SIG-M5 (cell line): ENCODE measurements around the gene LIMS2.

Experiments
- DNase-seq: peaks from one replicate; lab custom pipeline; 2025; lab: John Stamatoyannopoulos, UW

The LIMS2 gene

DNA sequence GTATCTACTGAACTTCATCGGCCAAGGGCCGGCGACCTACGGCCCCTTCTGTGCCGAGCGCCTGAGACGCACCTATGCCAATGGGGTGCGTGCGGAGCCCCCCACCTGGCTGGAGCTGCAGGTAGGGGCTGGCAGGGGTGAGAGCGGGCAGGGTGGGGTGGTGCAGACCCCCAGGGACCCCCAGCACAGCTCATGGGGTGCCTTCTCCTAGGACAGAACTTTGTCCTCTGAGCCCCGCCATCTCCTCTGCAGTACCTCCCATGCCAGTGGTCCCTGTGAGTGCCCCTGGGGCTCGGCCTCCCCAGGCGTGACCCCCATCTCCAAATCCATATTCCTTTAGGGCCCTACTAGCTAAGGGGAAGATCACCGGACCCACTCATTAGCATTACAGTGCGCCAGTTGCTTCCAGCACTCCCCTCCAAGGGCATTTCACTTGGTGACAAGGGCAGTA lies 53.3 kb downstream of the LIMS2 start:
- no peak for DNase-seq

DNA sequence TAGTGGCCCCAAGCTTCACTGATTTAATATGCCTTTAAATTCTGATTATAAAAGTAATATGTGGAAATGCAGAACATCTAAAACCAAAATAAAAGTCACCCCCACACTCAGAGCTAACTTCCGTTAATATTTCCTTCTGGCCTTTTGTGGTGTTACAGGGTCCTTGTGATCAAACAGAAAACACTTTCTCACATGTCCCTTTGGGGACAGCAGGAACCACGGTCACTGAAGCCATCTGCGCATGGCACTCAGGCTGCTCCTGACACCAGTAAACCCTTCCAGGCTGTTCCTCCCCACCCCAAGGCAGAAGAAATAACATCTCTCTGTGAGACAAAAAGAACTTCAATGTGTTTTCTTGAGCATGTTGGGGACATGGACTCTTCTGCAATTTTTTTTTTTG lies 54.5 kb downstream of the LIMS2 start:
- DNase-seq: no peak

DNA sequence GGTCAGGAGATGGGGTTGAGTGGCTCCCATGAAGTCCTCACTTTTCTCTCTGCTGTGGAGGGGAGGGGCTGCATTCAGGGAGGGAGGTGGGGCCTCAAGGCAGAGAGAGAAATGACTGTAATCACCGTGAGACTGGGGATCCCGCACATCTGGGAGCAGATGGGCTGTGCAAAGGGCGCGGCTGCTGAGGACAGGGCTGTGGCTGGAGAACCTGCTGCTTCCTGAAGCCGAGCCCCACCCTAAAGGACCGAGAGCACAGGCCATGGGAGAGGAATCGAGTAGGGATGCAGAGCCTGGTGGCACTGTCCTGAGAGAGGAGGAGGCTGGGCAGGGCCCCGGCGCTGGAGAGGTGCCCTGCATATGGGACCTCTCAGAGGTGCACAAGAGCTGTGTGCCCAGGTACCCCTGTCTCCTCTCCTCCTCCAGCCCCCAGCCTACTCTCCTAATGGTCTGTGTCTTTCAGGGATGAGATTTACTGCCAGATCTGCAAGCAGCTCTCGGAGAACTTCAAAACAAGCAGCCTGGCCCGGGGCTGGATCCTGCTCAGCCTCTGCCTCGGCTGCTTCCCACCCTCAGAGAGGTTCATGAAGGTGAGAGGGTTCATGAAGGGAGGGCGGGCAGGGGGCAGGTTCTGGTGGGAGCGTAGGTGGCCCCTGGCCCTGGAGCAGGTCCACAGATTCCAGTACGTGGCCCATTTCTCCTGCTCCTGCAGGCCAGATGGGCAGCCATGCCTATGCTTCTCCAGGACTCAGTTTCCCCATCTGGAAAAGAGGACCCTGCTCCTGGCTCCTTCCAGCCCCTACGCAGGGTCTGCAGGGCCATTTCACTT lies 55.2 kb downstream of the LIMS2 start:
- DNase-seq: no peak

DNA sequence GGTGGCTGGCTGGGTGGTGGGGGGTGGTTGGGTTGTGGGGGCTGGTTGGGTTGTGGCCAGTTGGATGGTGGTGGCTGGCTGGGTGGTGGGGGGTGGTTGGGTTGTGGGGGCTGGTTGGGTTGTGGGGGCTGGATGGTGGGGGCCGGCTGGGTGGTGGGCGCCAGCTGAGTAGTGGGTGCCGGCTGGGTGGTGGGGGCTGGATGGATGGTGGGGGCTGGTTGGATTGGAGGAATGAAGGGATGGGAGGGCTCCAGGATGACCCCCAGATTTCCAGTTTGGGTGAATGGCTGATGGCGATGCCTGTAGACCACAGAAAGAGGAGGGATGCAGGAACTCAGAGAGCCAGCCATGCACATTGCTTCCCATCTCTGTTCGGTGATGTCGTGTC lies 56.1 kb downstream of the LIMS2 start:
- DNase-seq: no peak

DNA sequence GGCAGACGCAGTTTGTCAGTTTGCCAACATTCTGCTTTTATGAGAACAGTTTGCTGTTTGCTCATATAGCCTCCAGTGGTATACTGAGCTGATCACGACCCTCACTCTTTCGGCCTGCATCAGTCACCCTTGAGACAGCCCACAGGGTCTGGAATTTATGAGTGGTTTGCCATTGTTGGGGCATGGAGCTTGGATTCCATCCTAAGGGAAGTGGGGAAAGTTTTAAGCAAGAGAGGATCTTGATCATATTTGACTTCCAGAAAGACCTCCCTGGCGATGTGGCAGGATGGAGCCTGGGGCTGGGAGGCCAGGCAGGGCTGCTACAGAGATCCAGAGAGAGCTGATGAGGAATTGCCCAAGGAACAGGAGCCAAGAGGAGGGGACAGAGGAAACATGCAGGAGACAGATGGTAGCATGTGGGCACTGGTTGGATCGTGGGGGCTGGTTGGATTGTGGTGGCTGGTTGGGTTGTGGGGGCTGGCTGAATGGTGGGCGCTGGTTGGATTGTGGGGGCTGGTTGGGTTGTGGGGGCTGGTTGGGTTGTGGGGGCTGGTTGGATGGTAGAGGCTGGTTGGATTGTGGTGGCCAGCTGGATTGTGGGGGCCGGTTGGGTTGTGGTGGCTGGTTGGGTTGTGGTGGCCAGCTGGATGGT lies 56.7 kb downstream of the LIMS2 start:
- no peak for DNase-seq

DNA sequence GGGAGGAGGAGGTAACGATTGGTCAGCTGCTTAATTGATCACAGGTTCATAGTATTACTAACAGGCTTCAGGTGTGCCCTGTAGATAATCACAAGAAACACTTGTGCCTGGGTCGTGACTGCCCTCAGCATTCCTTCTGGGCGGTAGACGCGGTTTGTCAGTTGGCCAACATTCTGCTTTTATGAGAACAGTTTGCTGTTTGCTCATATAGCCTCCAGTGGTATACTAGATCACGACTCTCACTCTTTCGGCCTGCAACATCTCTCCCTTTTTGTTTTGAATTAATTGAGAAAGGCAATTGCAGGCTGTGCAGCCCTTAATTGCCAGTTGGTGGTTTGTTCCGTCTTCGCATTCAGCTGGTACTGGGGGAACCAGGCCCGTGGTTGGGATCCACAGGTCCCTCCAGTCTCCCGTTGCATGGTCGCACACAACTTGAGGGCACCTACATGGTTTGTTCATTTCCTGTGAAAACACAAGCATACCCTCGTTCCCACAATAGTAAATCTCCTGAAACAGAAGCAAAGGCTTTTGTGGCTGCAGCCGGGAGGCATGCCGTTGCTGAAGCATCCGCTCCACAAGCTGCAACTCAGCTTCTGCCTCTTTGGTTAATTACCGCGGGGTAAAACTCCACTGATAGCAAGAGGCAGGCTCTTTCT lies 59.7 kb downstream of the LIMS2 start:
- no peak for DNase-seq

DNA sequence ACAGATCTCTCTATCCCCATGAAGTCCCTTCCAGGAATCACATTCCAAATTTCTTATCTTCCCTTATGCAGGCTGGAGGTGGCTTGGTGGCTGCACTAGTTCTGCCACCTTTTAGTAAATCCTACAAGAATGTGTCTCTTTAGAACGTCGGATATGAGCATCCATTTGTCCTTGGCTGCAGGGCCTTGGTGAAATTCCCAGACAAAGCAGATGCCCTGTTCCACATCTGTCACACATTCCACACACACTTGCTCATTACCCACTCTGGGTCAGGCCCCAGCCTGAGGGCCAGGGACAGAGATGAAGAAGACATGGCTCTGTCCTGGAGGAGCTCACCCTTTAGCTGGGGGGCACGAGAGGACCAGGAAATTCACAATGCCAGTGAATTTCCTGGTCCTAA lies 60.6 kb downstream of the LIMS2 start:
- no peak for DNase-seq

DNA sequence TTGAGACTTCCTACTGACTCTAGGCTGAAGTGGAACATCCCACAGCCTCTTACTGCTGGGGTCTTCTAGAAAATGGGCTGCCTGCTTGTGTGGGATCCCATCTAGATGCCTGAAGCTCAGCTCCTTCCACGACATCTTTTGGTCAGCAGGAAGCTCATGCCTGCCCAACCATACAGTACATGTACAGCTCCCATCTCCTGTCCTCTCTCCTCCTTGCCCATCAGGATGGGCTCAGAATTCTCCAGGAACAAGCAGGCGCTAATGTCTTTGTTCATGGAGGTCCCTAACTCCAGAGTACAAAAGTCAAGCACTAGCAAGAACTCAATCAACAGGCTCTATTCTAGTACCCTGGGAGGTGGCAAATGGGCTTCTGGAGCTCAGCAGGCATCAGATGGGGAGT lies 61.1 kb downstream of the LIMS2 start:
- DNase-seq: no peak

DNA sequence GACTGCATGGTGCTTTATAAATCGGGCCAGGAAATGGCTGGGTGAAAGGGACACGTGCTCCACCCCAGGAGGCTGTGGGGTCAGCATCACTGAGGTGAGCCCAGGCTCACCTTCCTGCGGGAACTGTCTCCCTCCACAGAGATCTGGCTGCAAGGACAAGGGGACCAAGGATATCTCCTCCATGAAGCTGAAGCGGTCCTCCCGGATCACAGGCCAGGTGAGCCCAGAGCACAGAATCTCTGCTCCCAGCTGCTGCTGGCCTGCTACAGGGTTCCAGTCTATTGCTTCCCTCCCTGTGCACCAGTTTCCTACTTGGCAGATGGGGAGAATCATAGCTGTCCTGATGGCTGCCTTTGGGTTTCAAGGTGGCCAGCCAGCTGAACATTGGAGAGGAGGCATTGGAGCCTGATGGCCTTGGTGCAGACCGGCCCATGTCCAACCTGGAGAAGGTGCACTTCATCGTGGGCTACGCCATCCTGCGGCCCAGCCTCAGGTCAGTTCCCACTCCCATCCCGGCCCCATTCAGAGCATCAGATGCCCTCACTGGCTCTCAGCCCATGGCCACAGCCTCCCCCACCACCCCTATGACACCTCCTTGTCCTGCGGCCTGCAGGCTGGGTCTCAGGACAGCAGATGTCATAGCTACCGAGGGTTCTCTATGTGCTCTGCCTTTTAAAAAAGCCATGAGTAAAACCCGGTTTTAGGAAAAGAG lies 63.1 kb downstream of the LIMS2 start:
- DNase-seq: no peak

DNA sequence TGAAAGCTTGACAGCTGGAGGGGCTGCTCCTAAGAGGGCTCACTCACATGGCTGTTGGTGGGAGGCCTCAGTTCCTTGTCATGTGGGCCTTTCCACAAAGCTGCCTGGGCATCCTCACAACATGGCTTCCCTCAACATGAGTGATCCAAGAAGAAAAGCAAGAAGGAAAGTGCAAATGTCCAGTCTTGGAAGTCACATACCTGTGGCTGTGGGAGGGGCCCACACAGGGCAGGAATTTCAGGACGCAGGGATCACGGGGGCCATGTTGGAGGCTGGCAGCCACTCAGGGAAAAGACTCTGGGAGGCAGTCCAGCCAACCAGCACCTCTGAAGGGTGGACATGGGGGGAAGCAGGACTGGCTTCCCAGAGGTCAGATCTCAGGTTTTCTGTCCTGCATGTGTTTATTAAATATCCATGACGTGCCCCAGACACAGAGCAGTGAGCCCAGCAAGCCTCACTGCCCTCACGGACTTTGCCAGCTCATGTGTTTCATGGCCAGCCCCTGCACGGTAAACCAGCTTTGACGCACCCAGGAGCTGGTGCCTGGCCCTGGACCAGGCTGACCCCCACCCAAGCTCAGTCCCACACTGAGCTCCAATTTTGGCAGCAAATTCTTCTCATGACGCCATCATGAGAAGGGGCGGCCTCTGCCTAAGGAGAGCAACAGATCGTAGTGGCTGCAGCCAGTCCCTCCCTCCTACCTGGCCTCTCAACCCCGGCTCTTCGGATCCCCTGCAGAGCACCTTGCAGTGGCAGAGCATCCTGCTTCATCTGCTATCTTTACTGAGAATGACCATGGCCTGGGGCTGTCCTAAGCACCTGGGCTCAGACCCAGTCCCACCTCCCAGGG lies 64.0 kb downstream of the LIMS2 start:
- DNase-seq: no peak

DNA sequence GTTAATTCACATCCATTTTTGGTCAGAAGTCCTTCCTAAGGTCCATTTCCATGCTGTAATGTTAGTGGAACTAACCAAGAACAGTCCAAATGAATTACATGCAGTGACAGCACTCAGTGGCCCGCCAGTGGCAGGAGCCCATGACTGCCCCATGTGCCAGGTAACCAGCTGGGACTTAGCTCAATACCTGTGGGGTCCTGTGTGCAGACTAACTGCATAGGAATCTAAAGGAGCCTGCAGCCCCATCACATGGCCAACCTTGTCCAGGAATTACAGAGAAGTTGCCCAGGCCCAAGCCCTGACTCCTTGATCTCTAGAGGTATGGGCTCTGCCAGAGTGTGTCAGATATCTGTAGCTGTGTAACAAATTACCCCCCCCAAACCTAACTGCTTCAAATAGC lies 64.8 kb downstream of the LIMS2 start:
- no peak for DNase-seq

DNA sequence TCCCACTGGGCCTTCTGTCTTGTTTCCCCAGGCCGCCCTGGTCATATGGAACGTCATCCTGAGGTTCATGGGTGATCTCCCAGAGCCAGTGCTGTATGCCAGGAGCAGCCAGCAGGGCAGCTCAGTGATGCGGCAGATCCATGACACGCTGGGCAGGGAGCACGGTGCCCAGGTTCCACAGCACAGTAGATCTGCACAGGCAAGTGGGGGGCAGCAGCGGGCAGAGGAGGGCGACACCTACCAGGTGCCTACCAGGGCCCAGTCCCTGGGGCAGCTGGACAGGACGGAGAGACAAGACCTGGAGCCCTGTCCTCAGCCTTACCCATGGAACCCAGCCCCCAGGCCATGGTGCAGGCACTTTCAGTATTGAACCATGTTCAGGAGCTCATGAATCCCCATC lies 65.5 kb downstream of the LIMS2 start:
- no peak for DNase-seq

DNA sequence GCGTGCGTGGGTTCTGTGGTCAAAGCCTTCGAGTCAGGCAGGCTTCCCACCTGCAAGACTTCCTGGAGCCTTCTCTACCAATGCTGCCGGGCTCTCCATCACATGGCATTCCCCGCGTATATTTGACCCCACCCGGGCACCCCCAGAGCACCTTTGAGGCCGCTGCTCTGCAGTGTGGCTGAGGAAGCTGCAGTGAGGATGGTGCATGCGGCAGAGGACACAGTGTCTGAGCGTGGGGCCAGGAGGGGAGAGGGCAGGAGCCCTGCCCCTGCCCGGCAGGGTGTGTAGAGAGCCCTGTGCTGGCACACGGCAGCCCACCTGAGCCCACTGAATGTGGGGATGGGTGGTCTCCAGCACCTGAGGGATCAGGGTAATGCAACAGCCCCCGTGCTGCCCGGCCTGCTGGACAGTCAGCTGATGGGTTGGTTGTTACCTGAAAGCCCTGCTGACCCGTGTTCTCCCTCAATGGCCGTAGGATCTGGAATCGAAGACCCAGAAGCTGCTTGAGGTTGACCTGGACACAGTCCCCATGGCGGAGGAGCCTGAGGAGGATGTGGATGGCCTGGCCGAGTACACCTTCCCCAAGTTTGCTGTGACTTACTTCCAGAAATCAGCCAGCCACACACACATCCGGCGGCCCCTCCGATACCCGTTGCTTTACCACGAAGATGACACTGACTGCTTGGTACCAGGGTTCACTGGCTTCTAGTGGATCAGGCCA lies 66.1 kb downstream of the LIMS2 start:
- DNase-seq: no peak

DNA sequence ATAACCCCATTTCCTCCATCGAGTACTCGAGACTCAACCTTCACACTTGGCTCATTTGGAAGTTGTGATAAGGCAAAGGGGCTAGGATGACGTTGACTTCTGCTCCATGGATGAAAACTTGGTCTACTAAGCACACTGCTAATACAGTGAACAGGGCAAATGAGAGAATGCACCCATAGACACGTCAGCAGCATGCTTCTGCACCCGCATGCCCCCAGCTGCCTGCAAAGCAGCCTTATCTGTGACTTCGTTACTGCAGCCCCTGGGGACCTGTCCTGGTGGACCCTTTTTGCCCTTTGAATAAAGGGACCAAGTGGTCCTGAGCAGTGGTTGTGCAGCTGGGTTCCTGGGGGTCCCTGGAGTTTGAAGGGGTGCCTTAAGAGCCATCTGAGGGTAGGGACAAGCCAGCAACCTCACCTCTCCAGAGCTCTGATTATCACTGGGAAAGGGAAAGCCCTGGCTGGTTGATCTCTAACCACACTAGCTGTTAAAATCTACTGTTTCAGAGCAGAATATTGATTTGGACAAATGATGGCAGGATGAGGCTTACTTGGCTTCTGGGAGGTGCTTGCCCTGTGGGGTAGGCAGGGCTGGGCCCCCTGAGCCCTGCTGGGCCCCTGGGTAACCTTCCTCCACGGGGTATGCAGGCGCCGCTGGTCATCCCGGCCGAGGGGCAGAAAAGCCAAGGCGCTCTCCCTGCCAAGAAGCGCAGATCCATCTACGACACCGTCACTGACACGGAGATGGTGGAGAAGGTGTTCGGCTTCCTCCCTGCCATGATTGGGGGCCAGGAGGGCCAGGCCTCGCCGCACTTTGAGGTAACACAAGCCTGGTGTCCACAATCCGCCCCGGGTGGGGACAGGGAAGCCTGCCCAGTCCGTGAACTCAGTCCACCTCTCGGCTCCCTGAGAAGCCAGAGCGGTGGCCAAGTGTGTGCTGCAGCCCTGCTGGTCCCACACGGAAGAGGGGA lies 67.0 kb downstream of the LIMS2 start:
- no peak for DNase-seq

DNA sequence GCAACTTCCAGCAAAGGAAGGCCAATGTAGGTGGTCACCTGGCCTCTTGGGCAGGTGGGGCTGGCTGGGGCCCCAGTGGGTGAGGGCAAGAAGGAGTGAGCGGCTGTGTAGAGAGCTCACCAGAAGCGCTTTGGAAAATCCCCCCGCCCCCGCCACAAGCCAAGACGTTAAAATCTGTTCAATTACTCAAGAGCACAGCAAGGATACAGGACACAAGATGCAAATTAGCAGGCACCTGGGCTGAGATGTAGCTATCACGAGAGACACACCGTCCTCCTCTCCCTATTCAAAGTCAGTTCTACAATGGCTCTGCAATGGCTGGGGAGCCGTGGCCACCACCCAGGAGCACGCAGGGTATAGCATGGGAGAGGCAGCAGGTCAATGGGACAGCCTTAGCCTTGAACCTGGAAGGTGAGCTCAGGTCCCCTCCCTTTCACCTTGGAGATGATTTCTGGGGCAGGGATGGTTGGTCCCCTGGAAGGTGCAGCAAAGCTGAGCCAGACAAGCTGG lies 67.9 kb downstream of the LIMS2 start:
- no peak for DNase-seq

DNA sequence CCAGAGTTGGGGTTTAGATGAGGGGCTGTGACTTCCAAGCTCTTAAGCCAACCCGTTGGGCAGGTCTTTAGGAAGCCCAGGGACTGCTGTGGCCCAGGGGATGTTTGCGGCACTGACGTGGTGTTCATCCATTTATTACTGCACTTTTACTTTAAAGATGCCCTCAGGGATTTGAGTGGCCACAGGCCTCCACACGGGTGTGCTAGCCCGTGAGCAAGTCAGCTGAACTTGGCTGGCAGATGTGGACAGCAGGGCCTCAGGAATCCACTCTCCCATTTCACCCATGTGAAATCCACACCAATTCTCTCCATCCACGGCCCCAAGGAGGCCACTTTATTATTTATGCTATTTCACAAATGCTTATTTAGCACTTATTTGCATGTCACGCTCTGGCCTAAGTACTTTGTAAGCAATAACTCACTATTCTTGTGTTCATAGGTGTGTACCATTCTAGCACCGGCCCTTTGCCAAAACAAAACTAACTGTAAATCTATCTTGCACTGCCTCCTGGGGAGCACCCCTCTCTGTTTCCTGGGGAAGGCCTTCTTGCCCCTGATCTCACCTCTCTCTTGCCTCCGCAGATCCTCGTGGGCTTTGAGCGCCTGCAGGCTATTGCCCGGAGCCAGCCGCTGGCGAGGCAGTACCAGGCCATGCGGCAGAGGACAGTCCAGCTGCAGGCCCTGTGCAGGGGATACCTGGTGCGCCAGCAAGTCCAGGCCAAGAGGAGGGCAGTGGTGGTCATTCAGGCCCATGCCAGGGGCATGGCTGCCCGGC lies 68.5 kb downstream of the LIMS2 start:
- no peak for DNase-seq

DNA sequence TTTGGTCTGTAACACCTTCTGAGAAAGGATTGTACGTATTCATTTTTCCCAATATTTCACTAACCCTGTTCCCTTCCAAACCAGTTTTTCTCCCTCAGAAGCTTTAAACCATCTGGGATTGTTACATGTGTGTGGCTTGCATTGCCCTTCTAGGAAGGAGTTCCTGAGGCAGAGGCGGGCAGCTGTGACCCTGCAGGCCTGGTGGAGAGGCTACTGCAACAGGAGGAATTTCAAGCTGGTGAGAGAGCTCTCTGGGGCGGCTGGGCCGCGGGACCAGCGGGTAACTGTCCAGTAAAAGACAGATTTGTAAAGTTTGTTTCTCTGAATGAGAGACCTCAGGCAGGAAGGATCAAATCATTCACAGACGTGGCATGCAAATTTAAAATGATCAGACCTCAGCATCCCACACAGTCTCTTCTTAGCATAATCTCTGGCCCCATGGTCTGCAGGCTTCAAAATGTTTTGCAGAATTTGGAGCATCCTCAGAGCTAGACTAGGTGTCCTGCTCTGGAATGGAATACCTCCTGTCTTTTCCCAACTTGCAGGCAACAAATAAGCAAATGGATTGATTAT lies 69.6 kb downstream of the LIMS2 start:
- no peak for DNase-seq

DNA sequence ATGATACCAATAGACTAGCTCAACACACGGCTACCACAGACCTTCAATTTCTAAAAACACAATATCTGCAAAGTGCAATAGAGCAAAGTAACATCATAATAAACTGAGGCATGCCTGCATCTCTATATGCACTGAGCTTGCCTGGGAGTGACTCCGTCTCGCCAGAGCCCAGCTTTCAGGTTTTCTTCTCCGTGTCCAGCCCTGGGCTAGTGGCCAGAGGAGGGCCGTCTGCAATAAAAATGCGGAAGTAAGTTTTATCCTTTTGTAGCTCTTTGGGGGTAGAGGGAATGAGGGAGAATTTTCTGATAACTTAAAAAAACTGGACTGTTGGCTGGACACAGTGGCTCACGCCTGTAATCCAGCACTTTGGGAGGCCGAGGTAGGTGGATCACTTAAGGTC lies 70.3 kb downstream of the LIMS2 start:
- DNase-seq: no peak
